Liver (tissue), 9 donors: ENCODE measurements around the gene COL6A6. TPM values are rescaled to one million over a fixed set of nuclear protein-coding genes. Genes with fewer than 3 reads are reported as not detected.
A peak's percentile ranks its signal among the peaks of the same experiment; 100 is the strongest.

Source experiments
- DNase-seq: peaks from one replicate; pipeline ENCODE4 v3.0.0-alpha.2; 2017; ENCODE audit warnings: low spot score
- H3K27ac ChIP-seq, 2 donors: one replicate each; pipeline ENCODE4 v1.7.0; 2013; ENCODE audit warnings: inconsistent platforms in 2 of 2, low read length in 2 of 2, control low read depth in 1 of 2, low read depth in 1 of 2, mild to moderate bottlenecking in 1 of 2
- H3K27me3 ChIP-seq, 4 donors: one replicate each; pipeline versions ENCODE4 v1.6.1 to v1.7.0; 2013; ENCODE audit warnings: low read length in 3 of 4, inconsistent platforms in 1 of 4, mild to moderate bottlenecking in 1 of 4, moderate library complexity in 1 of 4; ENCODE audit not compliant: control insufficient read depth in 4 of 4, insufficient read depth in 4 of 4
- H3K36me3 ChIP-seq, 4 donors: one replicate each; pipeline versions ENCODE4 v1.6.1 to v1.7.0; 2013; ENCODE audit warnings: low read length in 3 of 4, mild to moderate bottlenecking in 3 of 4, low read depth in 1 of 4, moderate library complexity in 1 of 4; ENCODE audit not compliant: control insufficient read depth in 4 of 4, insufficient read depth in 3 of 4
- H3K4me1 ChIP-seq, 4 donors: one replicate each; pipeline versions ENCODE4 v1.6.1 to v1.7.0; 2013; ENCODE audit warnings: low read length in 3 of 4, mild to moderate bottlenecking in 3 of 4, moderate library complexity in 1 of 4; ENCODE audit not compliant: control insufficient read depth in 4 of 4, insufficient read depth in 4 of 4
- H3K4me3 ChIP-seq, 3 donors: one replicate each; pipeline versions ENCODE4 v1.6.1 to v1.7.0; 2013; ENCODE audit warnings: low read length in 3 of 3, control low read depth in 1 of 3, low read depth in 1 of 3, mild to moderate bottlenecking in 1 of 3
- H3K9ac ChIP-seq, 2 donors: one replicate each; pipeline ENCODE4 v1.7.0; 2013; ENCODE audit warnings: low read length in 2 of 2, mild to moderate bottlenecking in 2 of 2, moderate library complexity in 2 of 2, control low read depth in 1 of 2, low read depth in 1 of 2
- H3K9me3 ChIP-seq, 4 donors: one replicate each; pipeline versions ENCODE4 v1.6.1 to v1.7.0; 2013; ENCODE audit warnings: low read length in 3 of 4; ENCODE audit not compliant: control insufficient read depth in 4 of 4
- FOXA1 ChIP-seq: IDR thresholded peaks from 2 replicates; pipeline ENCODE4 v1.6.1; 2016; ENCODE audit warnings: antibody characterized with exemption
- FOXA2 ChIP-seq: IDR thresholded peaks from 2 replicates; pipeline ENCODE4 v1.6.1; 2016; ENCODE audit warnings: antibody characterized with exemption
- GABPA ChIP-seq, 2 donors: IDR thresholded peaks in 1 of 2; conservative IDR thresholded peaks in 1 of 2; 2 replicates each; pipeline ENCODE4 v1.6.1; 2016; ENCODE audit warnings: antibody characterized with exemption in 2 of 2, mild to moderate bottlenecking in 1 of 2, moderate library complexity in 1 of 2
- NR2F2 ChIP-seq: IDR thresholded peaks from 2 replicates; pipeline ENCODE4 v1.6.1; 2016; ENCODE audit warnings: antibody characterized with exemption
- RAD21 ChIP-seq, 2 donors: IDR thresholded peaks; 2 replicates each; pipeline ENCODE4 v1.6.1; 2016; ENCODE audit warnings: antibody characterized with exemption in 2 of 2, mild to moderate bottlenecking in 2 of 2
- RXRA ChIP-seq, 2 donors: IDR thresholded peaks; 2 replicates each; pipeline ENCODE4 v1.6.1; 2017 to 2018; ENCODE audit warnings: antibody characterized with exemption in 2 of 2, mild to moderate bottlenecking in 1 of 2
- YY1 ChIP-seq: IDR thresholded peaks from 2 replicates; pipeline ENCODE4 v1.6.1; 2016; ENCODE audit warnings: antibody characterized with exemption, mild to moderate bottlenecking
- WGBS: extraction: QIAGEN DNeasy Blood & Tissue Kit; methylation state at CpG from one replicate; pipeline ENCODE4 v1.1.7; 2013; 5-methylcytosine and 5-hydroxymethylcytosine counted together
- polyA plus RNA-seq, 2 donors: library from polyadenylated mRNA; stranded (reverse) in 1 of 2; unstranded in 1 of 2; fragments of 200-250 nt in 1 of 2; fragments of >200 nt in 1 of 2; fragmentation: Nextera tagmentation in 1 of 2; extraction: Ambion mirVana in 1 of 2; gene quantifications; one replicate each; pipeline versions ENCODE4 v1.2.1 to v1.2.3, GENCODE V29; 2013 to 2015
- total RNA-seq, 2 donors: library from RNA; depleted of rRNA; stranded (reverse); fragments of >200 nt; gene quantifications; one replicate each; pipeline ENCODE4 v1.2.3, GENCODE V29; 2014
- TF ChIP-seq, protein P1 (sequence below): fragments of 150-350 bp; IDR thresholded peaks from 2 replicates; pipeline ENCODE4 v1.5.1; 2017; ENCODE audit warnings: improper control_type of control experiment, low read depth, low read length; ENCODE audit not compliant: missing input control
- TF ChIP-seq, protein P2 (sequence below): IDR thresholded peaks from 2 replicates; pipeline ENCODE4 v1.6.1; 2016; ENCODE audit warnings: antibody characterized with exemption
- TF ChIP-seq, protein P3 (sequence below): IDR thresholded peaks from 2 replicates; pipeline ENCODE4 v1.6.1; 2016; ENCODE audit warnings: antibody characterized with exemption
- donor health status: healthy.
- donor health status: healthy.
- donor health status: healthy.
- donor health status: healthy.
- donor health status: healthy.

COL6A6 gene
- total and polyA plus RNA-seq, 4 donors = 0.26 to 0.92 (median 0.43) TPM

DNA sequence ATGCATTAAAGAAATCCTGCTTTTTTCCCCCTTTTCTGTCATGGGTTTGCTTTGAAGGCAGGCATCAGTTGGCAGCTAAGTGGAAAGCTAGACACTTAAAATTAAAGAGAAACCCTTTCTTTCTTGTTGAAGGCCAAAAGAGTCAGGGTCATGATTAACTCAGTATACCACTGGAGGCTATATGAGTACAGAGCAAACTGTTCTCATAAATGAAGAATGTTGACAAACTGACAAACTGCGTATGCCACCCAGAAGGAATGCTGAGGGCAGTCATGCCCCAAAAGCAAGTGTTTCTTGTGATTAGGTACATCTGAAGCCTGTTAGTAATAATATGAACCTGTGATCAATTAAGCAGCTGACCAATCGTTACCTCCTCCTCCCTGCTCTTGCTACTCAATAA, 43.6 kb upstream of the COL6A6 start:
- Histone ChIP-seq H3K27me3 (peaks cover 0 to 8% (median 0%) of the 10 kb centered on the region in 4 donors), H3K36me3 (no peaks in the 10 kb centered on the region), H3K4me3 (no peak overlapping the region), H3K27ac (no peak overlapping the region), H3K4me1 (no peaks in the 10 kb centered on the region), H3K9ac (no peak overlapping the region), H3K9me3 (no peaks in the 10 kb centered on the region)
- 48% methylated on average over 2 of the region's 2 CpGs for WGBS
- no peak for DNase-seq
- TF ChIP-seq GABPA (IDR thresholded peaks at IDR 0.05 in 1 of 2, conservative IDR thresholded peaks at IDR 0.05 in 1 of 2) (no peak), FOXA2 (no peak)
- TF ChIP-seq, protein P1, sequence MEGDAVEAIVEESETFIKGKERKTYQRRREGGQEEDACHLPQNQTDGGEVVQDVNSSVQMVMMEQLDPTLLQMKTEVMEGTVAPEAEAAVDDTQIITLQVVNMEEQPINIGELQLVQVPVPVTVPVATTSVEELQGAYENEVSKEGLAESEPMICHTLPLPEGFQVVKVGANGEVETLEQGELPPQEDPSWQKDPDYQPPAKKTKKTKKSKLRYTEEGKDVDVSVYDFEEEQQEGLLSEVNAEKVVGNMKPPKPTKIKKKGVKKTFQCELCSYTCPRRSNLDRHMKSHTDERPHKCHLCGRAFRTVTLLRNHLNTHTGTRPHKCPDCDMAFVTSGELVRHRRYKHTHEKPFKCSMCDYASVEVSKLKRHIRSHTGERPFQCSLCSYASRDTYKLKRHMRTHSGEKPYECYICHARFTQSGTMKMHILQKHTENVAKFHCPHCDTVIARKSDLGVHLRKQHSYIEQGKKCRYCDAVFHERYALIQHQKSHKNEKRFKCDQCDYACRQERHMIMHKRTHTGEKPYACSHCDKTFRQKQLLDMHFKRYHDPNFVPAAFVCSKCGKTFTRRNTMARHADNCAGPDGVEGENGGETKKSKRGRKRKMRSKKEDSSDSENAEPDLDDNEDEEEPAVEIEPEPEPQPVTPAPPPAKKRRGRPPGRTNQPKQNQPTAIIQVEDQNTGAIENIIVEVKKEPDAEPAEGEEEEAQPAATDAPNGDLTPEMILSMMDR = no peak

DNA sequence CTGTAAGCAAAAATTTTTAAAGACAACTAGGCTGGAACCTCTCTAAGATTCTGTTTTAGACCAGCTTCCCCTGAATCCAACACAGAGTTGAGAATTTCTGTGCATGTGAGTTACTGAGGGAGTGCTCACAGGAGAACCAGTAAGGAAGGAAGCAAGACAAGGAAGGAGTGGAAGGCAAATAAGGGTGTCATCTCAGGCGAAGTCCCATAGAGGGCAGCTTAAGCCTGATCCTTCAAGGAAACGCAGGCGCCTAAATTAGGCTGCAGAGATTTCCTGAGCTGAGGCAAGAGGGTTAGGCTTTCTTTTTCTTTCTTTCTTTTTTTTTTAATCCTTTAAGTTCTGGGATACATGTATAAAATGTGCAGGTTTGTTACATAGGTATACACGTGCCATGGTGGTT, 36.2 kb upstream of the COL6A6 start:
- no peak overlapping the region for H3K9ac ChIP-seq
- TF ChIP-seq RAD21 (IDR thresholded peaks at IDR 0.05) = peak; percentile 60 to 71
- TF ChIP-seq, protein P1 = peak; percentile 18
- TF ChIP-seq, protein P2, sequence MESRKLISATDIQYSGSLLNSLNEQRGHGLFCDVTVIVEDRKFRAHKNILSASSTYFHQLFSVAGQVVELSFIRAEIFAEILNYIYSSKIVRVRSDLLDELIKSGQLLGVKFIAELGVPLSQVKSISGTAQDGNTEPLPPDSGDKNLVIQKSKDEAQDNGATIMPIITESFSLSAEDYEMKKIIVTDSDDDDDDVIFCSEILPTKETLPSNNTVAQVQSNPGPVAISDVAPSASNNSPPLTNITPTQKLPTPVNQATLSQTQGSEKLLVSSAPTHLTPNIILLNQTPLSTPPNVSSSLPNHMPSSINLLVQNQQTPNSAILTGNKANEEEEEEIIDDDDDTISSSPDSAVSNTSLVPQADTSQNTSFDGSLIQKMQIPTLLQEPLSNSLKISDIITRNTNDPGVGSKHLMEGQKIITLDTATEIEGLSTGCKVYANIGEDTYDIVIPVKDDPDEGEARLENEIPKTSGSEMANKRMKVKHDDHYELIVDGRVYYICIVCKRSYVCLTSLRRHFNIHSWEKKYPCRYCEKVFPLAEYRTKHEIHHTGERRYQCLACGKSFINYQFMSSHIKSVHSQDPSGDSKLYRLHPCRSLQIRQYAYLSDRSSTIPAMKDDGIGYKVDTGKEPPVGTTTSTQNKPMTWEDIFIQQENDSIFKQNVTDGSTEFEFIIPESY = no peak
- no peak for TF ChIP-seq FOXA1
- H3K27ac ChIP-seq = no peak overlapping the region
- H3K9me3 ChIP-seq = no peaks in the 10 kb centered on the region
- H3K27me3 ChIP-seq = peaks cover 0 to 2% (median 0%) of the 10 kb centered on the region in 4 donors
- no peak for DNase-seq
- no peaks in the 10 kb centered on the region for H3K36me3 ChIP-seq
- WGBS = 20% methylated on average over 4 of the region's 4 CpGs
- no peaks in the 10 kb centered on the region for H3K4me1 ChIP-seq
- H3K4me3 ChIP-seq = no peak overlapping the region

DNA sequence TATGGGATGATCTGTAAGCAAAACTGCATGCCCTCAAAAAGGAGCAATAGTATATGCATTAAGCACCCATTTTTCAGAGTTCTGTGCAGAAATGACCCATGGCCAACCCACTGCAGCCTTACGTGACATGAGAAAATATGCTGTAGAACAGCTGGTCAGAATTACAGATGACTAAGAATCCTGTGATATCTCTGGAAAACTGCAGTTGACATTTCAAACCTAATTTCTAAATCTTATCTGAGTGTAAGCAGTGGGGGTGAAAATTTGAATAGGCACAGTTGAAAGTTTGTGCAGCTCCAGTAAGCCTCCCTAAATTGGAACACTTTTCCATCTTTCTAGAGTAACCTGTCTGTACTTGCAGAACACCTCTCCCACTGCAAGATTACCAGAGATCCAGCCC, 28.7 kb upstream of the COL6A6 start:
- DNase-seq = no peak
- Histone ChIP-seq H3K4me1 (no peaks in the 10 kb centered on the region), H3K9me3 (no peaks in the 10 kb centered on the region), H3K27ac (no peak overlapping the region), H3K4me3 (no peak overlapping the region), H3K9ac (no peak overlapping the region), H3K36me3 (no peaks in the 10 kb centered on the region), H3K27me3 (no peaks in the 10 kb centered on the region)
- 85% methylated on average over 1 of the region's 1 CpG for WGBS
- TF ChIP-seq, protein P3, sequence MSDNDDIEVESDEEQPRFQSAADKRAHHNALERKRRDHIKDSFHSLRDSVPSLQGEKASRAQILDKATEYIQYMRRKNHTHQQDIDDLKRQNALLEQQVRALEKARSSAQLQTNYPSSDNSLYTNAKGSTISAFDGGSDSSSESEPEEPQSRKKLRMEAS = no peak
- TF ChIP-seq RXRA (IDR thresholded peaks at IDR 0.05) (no peak), NR2F2 (no peak), YY1 (no peak)
